Astrocyte (in vitro differentiated cells and primary cell): ENCODE results near the gene C1orf122. TPM values are rescaled to one million over a fixed set of nuclear protein-coding genes. Genes with fewer than 3 reads are reported as not detected.

Experiments used
- DNase-seq: peaks from one replicate; pipeline ENCODE4 v3.0.0-alpha.2; 2010; ENCODE audit warnings: low read depth
- FAIRE-seq: peaks from 2 replicates; lab custom pipeline; 2011; peaks lifted over from hg19 to GRCh38; lab: Jason Lieb, UNC
- H2AFZ ChIP-seq: 2 replicates; pipeline ENCODE4 v1.6.0; 2012; ENCODE audit warnings: low read depth, low read length, inconsistent platforms
- H3K27ac ChIP-seq: 2 replicates; pipeline ENCODE4 v1.5.1; 2011; ENCODE audit warnings: low read depth, low read length, inconsistent platforms
- H3K27me3 ChIP-seq: 2 replicates; pipeline ENCODE4 v1.6.0; 2011; ENCODE audit warnings: low read length, inconsistent platforms; ENCODE audit not compliant: insufficient read depth
- H3K36me3 ChIP-seq: 2 replicates; pipeline ENCODE4 v1.5.1; 2011; ENCODE audit warnings: low read length, inconsistent platforms; ENCODE audit not compliant: insufficient read depth
- H3K4me1 ChIP-seq: 2 replicates; pipeline ENCODE4 v1.5.1; 2011; ENCODE audit warnings: low read length, inconsistent platforms; ENCODE audit not compliant: insufficient read depth
- H3K4me2 ChIP-seq: 2 replicates; pipeline ENCODE4 v1.6.0; 2012; ENCODE audit warnings: low read length, inconsistent platforms
- H3K4me3 ChIP-seq: 2 replicates; pipeline ENCODE4 v1.5.1; 2011; ENCODE audit warnings: low read depth, mild to moderate bottlenecking, low read length, inconsistent platforms; ENCODE audit not compliant: insufficient read depth
- H3K79me2 ChIP-seq: 2 replicates; pipeline ENCODE4 v1.6.0; 2012; ENCODE audit warnings: mild to moderate bottlenecking, low read length, inconsistent platforms; ENCODE audit not compliant: insufficient read depth
- H3K9ac ChIP-seq: 2 replicates; pipeline ENCODE4 v1.6.0; 2012; ENCODE audit warnings: mild to moderate bottlenecking, low read length, inconsistent platforms
- H3K9me3 ChIP-seq: 2 replicates; pipeline ENCODE4 v1.5.1; 2012; ENCODE audit warnings: low read depth, mild to moderate bottlenecking, low read length, inconsistent platforms; ENCODE audit not compliant: insufficient read depth
- H4K20me1 ChIP-seq: 2 replicates; pipeline ENCODE4 v1.6.0; 2012; ENCODE audit warnings: low read length, inconsistent platforms; ENCODE audit not compliant: insufficient read depth
- H3K27ac Mint-ChIP-seq: one replicate; pipeline ENCODE4 v1.8.0; 2021; ENCODE audit warnings: mild to moderate bottlenecking, mixed read lengths; ENCODE audit not compliant: unreplicated experiment
- H3K27me3 Mint-ChIP-seq: one replicate; pipeline ENCODE4 v1.8.0; 2021; ENCODE audit warnings: low read depth, mixed read lengths; ENCODE audit not compliant: unreplicated experiment
- H3K36me3 Mint-ChIP-seq: one replicate; pipeline ENCODE4 v1.8.0; 2021; ENCODE audit warnings: low read depth, mixed read lengths; ENCODE audit not compliant: unreplicated experiment
- H3K4me1 Mint-ChIP-seq: one replicate; pipeline ENCODE4 v1.8.0; 2021; ENCODE audit warnings: low read depth, mixed read lengths; ENCODE audit not compliant: unreplicated experiment
- H3K4me3 Mint-ChIP-seq: one replicate; pipeline ENCODE4 v1.8.0; 2021; ENCODE audit warnings: mild to moderate bottlenecking, moderate library complexity, mixed read lengths; ENCODE audit not compliant: unreplicated experiment
- H3K9me3 Mint-ChIP-seq: one replicate; pipeline ENCODE4 v1.8.0; 2021; ENCODE audit warnings: mild to moderate bottlenecking, mixed read lengths; ENCODE audit not compliant: unreplicated experiment
- EZH2 ChIP-seq: IDR thresholded peaks from 2 replicates; pipeline ENCODE4 v1.6.1; 2012; ENCODE audit warnings: mild to moderate bottlenecking, low read length, inconsistent platforms; ENCODE audit not compliant: insufficient read depth
- total RNA-seq: library from RNA; stranded (reverse); gene quantifications from 2 replicates; pipeline ENCODE4 v1.2.1, GENCODE V29; 2021
- TF ChIP-seq, protein P1 (sequence below): IDR thresholded peaks from 2 replicates; pipeline ENCODE4 v1.5.1; 2011; ENCODE audit warnings: low read depth, mild to moderate bottlenecking, inconsistent platforms, low read length, moderate library complexity; ENCODE audit not compliant: insufficient read depth

C1orf122 gene
- total RNA-seq, 1 donor from 2014 or later: 69.6 TPM

DNA sequence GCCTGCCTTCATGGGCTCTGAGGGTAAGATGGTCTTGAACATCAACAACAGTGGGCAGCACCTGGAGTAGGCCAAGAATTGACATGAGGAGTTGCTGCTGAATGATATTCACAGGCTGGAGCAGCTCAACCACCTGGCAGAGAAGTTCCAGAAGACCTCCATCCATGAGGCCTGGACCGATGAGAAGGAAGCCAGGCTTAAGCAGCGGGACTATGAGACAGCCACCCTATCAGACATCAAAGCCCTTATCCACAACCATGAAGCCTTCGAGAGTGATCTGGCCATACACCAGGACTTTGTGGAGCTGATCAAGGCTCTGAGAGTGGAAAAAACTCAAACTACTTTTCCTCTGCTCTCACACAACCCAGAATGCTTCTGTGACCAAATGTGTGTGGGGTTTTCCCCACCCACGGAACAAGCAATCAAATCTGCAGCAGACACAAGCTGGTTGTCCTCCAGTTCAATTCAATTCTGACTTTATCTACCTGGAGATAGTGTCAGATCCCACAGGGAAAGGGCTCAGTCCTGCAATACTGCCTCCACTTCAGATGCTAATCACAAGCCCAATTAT, 30.6 kb upstream of the C1orf122 start:
- no peak overlapping the region for H3K27ac ChIP-seq
- H4K20me1 ChIP-seq: no peaks in the 10 kb centered on the region
- no peaks in the 10 kb centered on the region for H3K79me2 ChIP-seq
- H3K4me3 ChIP-seq: no peak overlapping the region
- Mint-ChIP-seq H3K4me1 (no peaks in the 10 kb centered on the region), H3K27ac (no peak overlapping the region), H3K27me3 (peaks cover 61% of the 10 kb centered on the region), H3K36me3 (no peaks in the 10 kb centered on the region), H3K9me3 (peaks cover 8% of the 10 kb centered on the region), H3K4me3 (no peak overlapping the region)
- DNase-seq: no peak
- H3K9ac ChIP-seq: no peak overlapping the region
- H2AFZ ChIP-seq: no peak overlapping the region
- H3K4me2 ChIP-seq: no peak overlapping the region
- no peak for FAIRE-seq
- no peak for TF ChIP-seq EZH2
- TF ChIP-seq, protein P1, sequence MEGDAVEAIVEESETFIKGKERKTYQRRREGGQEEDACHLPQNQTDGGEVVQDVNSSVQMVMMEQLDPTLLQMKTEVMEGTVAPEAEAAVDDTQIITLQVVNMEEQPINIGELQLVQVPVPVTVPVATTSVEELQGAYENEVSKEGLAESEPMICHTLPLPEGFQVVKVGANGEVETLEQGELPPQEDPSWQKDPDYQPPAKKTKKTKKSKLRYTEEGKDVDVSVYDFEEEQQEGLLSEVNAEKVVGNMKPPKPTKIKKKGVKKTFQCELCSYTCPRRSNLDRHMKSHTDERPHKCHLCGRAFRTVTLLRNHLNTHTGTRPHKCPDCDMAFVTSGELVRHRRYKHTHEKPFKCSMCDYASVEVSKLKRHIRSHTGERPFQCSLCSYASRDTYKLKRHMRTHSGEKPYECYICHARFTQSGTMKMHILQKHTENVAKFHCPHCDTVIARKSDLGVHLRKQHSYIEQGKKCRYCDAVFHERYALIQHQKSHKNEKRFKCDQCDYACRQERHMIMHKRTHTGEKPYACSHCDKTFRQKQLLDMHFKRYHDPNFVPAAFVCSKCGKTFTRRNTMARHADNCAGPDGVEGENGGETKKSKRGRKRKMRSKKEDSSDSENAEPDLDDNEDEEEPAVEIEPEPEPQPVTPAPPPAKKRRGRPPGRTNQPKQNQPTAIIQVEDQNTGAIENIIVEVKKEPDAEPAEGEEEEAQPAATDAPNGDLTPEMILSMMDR: no peak
- peaks cover 4% of the 10 kb centered on the region for H3K9me3 ChIP-seq
- no peaks in the 10 kb centered on the region for H3K4me1 ChIP-seq
- H3K27me3 ChIP-seq: peaks cover 10% of the 10 kb centered on the region
- no peaks in the 10 kb centered on the region for H3K36me3 ChIP-seq

DNA sequence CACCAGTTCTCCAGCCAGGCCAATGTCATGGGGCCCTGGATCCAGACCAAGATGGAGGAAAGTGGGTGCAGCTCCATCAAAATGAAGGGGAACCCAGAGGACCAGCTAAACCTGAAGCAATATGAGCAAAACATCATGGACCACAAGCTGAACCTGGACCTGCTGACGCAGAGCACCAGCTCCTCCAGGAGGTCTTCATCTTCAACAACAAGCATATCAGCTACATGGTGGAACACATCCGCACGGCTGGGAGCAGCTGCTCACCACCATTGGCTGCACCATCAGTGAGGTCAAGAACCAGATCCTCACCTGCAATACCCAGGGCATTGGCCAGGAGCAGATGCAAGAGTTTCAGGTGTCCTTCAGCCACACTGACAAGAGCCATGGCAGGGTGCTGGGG, 28.9 kb upstream of the C1orf122 start:
- no peak overlapping the region for H3K27ac ChIP-seq
- H3K4me3 ChIP-seq: no peak overlapping the region
- no peak overlapping the region for H3K9ac ChIP-seq
- H3K36me3 ChIP-seq: no peaks in the 10 kb centered on the region
- H3K4me1 Mint-ChIP-seq: no peaks in the 10 kb centered on the region
- H3K27me3 Mint-ChIP-seq: peaks cover 57% of the 10 kb centered on the region
- no peaks in the 10 kb centered on the region for H3K4me1 ChIP-seq
- H3K27me3 ChIP-seq: peaks cover 10% of the 10 kb centered on the region
- H3K4me3 Mint-ChIP-seq: no peak overlapping the region
- FAIRE-seq: no peak
- no peak for DNase-seq
- H3K79me2 ChIP-seq: no peaks in the 10 kb centered on the region
- TF ChIP-seq, protein P1: no peak
- TF ChIP-seq EZH2: no peak
- no peaks in the 10 kb centered on the region for H4K20me1 ChIP-seq
- peaks cover 4% of the 10 kb centered on the region for H3K9me3 ChIP-seq
- H3K36me3 Mint-ChIP-seq: no peaks in the 10 kb centered on the region
- no peak overlapping the region for H2AFZ ChIP-seq
- H3K27ac Mint-ChIP-seq: no peak overlapping the region
- peaks cover 2% of the 10 kb centered on the region for H3K9me3 Mint-ChIP-seq
- no peak overlapping the region for H3K4me2 ChIP-seq

DNA sequence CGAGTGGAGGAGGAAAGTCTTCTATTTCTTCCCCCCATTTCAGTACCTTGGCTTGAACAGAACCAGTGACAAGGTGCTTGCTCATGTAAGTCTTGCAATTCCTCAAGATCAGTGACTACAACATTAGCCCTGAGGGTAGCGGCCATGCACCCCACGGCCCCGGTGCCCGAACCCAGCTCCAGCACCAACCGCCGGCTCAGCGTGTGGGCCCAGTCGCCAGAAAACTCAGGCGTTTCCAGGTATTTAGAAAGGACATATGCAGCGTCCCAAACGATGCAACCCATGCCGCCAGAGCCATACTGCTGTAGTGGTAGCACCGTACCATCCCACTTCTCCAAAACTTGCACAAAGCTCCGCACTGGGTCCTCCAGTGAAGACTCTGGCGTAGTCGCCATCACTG, 25.1 kb upstream of the C1orf122 start:
- Histone ChIP-seq H2AFZ (no peak overlapping the region), H3K27ac (no peak overlapping the region), H3K79me2 (no peaks in the 10 kb centered on the region), H3K27me3 (peaks cover 10% of the 10 kb centered on the region), H4K20me1 (no peaks in the 10 kb centered on the region), H3K4me3 (no peak overlapping the region), H3K9me3 (peaks cover 4% of the 10 kb centered on the region), H3K4me2 (no peak overlapping the region), H3K9ac (no peak overlapping the region), H3K4me1 (no peaks in the 10 kb centered on the region), H3K36me3 (no peaks in the 10 kb centered on the region)
- Mint-ChIP-seq H3K27ac (no peak overlapping the region), H3K27me3 (peaks cover 64% of the 10 kb centered on the region), H3K9me3 (no peaks in the 10 kb centered on the region), H3K4me3 (no peak overlapping the region), H3K4me1 (no peaks in the 10 kb centered on the region), H3K36me3 (no peaks in the 10 kb centered on the region)
- TF ChIP-seq, protein P1: no peak
- TF ChIP-seq EZH2: no peak
- no peak for FAIRE-seq
- DNase-seq: no peak
